ENCODE measurements around the gene SMTN. TPM values are rescaled to one million over a fixed set of nuclear protein-coding genes. Genes with fewer than 3 reads are reported as not detected.
"Not testable (repeated sequence)": the region's sequence is repeated elsewhere in the genome, so short reads cannot be mapped to it uniquely, and the experiment has no call there.

Gene SMTN
- total RNA-seq, 1 donor from 2014 or later = 256 TPM

DNA sequence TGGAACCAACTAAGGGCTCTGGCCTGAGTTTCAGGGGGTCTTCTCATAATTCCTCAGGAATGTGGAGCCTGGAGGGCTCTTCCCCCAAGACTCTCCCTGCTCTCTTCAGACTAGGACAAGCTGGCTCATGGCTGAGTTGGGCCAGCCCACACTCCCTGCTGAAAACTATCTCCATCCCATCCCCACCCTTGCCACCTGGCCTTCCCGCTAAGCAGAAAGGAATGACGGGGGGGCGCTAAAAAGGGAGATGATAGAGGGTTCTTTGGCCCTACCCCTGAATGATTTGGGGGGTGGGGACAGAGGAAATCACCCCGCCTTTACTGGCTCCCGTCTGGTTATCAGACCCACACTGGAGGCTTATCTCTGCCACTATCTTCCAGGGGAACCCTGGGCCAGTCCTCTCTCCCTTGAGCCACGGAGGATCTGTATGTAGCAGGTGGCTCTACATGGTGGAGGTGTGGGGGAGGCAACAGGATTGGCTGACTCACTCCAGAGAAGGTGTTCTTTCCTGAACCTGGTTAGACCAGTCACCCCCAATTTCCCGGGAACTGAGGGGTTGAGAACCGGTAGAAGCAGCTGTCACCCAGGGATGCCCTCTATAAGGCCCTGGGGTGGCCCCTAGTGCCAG lies 5.7 kb downstream of the SMTN start:
- no peak for DNase-seq
- intact Hi-C loops (cut with DNase I) = loop anchor here (5.0 kb wide), 1 partner anchor 65 kb away; no protein-coding TSS in a partner anchor
- no peak for ATAC-seq (ENCODE audit: poor library complexity)

GRCh38 chr22:31087744-31088215 lies 6.7 kb downstream of the SMTN start:
- ATAC-seq (ENCODE audit: poor library complexity) = no peak
- no peak for DNase-seq
- intact Hi-C loops (cut with DNase I) = loop anchor here (5.0 kb wide), 1 partner anchor 65 kb away; no protein-coding TSS in a partner anchor

GRCh38 chr22:31088233-31088986 lies 7.3 kb downstream of the SMTN start:
- DNase-seq = no peak
- intact Hi-C loops (cut with DNase I) = loop anchor here (5.0 kb wide), 1 partner anchor 64 kb away; no protein-coding TSS in a partner anchor

GRCh38 chr22:31089160-31090100 lies 8.3 kb downstream of the SMTN start:
- ATAC-seq (ENCODE audit: poor library complexity) = peak; percentile 33
- intact Hi-C loops (cut with DNase I) = loop anchor here (5.0 kb wide), 1 partner anchor 63 kb away; no protein-coding TSS in a partner anchor
- peak; percentile 77 for DNase-seq

More at GRCh38 chr22:31088233-31088986, 7.3 kb downstream of the SMTN start:
- ATAC-seq (ENCODE audit: poor library complexity) = no peak

DNA sequence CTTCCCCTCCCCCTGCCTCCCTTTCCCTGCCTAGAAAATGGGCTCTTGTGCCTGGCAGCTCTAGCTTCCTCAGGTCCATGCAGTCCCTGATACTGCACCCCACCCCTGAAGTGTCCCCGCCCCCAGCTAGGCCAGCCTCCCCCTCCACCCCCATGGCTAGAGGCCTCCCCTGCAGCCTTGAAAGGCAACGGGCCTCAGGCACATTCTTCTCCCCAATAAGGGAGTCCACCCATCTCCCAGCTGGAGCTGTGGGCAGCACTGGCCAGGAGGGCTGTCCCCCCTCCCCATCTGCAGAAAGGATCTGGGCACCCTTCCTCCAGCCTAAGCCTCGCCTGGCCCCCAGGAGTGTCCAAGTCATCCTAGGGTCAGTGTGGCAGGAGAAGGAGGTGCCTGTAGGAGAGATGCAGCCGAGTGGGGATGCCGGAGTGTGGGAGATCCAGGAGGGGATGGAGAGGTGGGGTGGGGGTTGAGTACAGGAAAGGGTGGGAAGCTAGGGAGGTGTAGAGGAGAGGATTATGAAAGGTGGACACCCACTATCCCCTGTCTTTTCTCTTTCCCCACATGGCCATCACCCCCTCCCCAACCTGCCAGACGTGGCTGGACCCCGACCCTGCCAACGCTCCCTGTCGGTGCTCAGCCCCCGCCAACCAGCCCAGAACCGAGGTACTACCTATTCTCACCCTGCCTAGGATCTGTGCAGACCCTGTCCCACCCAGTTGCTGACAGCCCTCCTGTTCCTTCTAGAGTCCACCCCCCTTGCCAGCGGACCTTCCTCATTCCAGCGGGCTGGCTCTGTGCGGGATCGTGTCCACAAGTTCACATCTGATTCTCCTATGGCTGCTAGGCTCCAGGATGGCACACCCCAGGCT lies 9.3 kb downstream of the SMTN start:
- ATAC-seq (ENCODE audit: poor library complexity) (no peak), DNase-seq (no peak)
- intact Hi-C loops (cut with DNase I) = no loop called here

DNA sequence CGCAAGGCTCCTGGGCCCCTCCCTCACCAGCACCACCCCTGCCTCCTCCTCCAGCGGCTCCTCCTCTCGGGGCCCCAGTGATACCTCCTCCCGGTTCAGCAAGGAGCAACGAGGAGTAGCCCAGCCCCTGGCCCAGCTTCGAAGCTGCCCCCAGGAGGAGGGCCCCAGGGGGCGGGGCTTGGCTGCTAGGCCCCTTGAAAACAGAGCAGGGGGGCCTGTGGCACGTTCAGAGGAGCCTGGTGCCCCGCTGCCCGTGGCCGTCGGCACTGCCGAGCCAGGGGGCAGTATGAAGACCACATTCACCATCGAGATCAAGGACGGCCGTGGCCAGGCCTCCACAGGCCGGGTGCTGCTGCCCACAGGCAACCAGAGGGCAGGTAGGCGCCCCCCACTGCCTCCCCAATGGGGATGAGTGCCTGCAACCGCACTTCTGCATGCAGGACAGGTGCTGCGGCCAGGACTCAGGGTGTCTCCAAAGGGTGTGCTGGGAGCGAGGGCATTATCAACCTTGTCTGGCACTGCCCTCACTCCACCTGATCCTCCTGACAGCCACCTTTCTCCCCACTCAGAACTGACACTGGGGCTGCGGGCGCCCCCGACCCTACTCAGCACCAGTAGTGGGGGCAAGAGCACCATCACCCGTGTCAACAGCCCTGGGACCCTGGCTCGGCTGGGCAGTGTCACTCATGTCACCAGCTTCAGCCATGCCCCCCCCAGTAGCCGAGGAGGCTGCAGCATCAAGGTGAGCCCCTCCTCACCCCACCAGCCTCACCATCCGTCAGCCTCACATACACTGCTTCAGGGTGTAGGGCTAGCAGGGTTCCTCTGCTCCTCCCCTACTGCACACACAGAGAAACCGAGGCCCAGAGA lies 10.2 kb downstream of the SMTN start:
- intact Hi-C loops (cut with DNase I) = no loop called here
- no peak for ATAC-seq (ENCODE audit: poor library complexity)
- no peak for DNase-seq

- no peak for DNase-seq
- no peak for ATAC-seq (ENCODE audit: poor library complexity)
- intact Hi-C loops (cut with DNase I) = no loop called here
Measured at GRCh38 chr22:31092161-31092560, 11.0 kb downstream of the SMTN start.

GRCh38 chr22:31093086-31093850 lies 12.2 kb downstream of the SMTN start:
- DNase-seq (peak; percentile 85), ATAC-seq (ENCODE audit: poor library complexity) (peak; percentile 81)
- intact Hi-C loops (cut with DNase I) = no loop called here

GRCh38 chr22:31094021-31094551 lies 13.0 kb downstream of the SMTN start:
- peak; percentile 84 for DNase-seq
- intact Hi-C loops (cut with DNase I) = no loop called here
- ATAC-seq (ENCODE audit: poor library complexity) = peak; percentile 78

GRCh38 chr22:31094741-31095140 lies 13.6 kb downstream of the SMTN start:
- intact Hi-C loops (cut with DNase I) = no loop called here
- no peak for DNase-seq
- no peak for ATAC-seq (ENCODE audit: poor library complexity)

GRCh38 chr22:31095637-31096249 lies 14.6 kb downstream of the SMTN start:
- no peak for DNase-seq
- intact Hi-C loops (cut with DNase I) = no loop called here
- no peak for ATAC-seq (ENCODE audit: poor library complexity)

GRCh38 chr22:31096657-31097279 lies 15.7 kb downstream of the SMTN start:
- intact Hi-C loops (cut with DNase I) = no loop called here
- DNase-seq (no peak), ATAC-seq (ENCODE audit: poor library complexity) (no peak)

- DNase-seq; ATAC-seq (ENCODE audit: poor library complexity); intact Hi-C loops (cut with DNase I): not testable (repeated sequence)
Measured at GRCh38 chr22:31097539-31097938, 16.4 kb downstream of the SMTN start.

DNA sequence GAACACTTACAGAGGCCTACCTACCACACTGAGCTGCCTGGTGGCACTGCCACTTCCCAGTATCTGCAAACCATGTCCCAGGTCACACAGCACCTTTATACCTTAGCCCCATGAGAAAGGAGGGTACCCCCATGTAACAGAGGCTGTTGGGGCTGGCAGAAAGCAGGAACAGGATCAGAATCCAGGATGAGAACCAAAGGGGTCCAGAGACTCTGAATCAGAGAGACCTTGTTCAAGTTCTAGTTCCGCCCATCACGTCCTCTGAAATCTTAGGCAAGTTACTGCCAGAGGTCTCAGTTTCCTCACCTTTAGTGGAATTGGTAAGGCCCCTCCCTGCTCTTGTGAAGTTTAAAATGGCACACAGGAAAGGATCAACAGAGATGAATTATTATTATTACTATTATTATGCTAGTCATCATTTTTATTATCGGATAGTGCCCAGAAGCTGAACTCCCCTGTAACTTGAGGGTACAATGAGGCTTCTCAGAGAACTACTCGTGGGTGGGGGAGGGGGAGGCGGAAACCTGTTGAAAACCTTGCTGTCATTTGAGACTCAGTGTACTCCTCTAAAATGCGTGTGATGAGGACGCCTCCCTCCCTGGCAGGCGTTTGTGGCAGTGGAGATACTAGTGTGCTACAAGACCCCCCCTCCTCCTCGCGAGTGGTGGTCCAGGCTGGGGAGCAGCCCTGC lies 17.0 kb downstream of the SMTN start:
- intact Hi-C loops (cut with DNase I) = no loop called here

GRCh38 chr22:31098632-31099110 lies 17.6 kb downstream of the SMTN start:
- ATAC-seq (ENCODE audit: poor library complexity) = no peak
- intact Hi-C loops (cut with DNase I) = no loop called here
- no peak for DNase-seq

More for the DNA sequence above, 17.0 kb downstream of the SMTN start:
- ATAC-seq (ENCODE audit: poor library complexity) = no peak
- DNase-seq = no peak

Data from Right ventricle myocardium superior (tissue), 1 donor.